Tibial artery (tissue), 4 donors: ENCODE data around the gene ZFAND2A.

ENCODE experiments used
- DNase-seq, 2 donors: peaks; one replicate each; pipeline ENCODE4 v3.0.0-alpha.2; 2019
- H3K27ac ChIP-seq, 2 donors: fragments of 200-600 bp; sonication (generic) in 1 of 2; 1 replicate in 1 of 2; 2 replicates in 1 of 2; pipeline ENCODE4 v1.5.1; 2018 to 2019; ENCODE audit warnings: mild to moderate bottlenecking in 1 of 2
- H3K27me3 ChIP-seq, 2 donors: fragments of 200-600 bp; sonication (generic) in 1 of 2; one replicate each; pipeline versions ENCODE4 v1.5.1 to v1.6.0; 2016 to 2019
- H3K36me3 ChIP-seq, 3 donors: fragments of 200-600 bp; sonication (generic) in 2 of 3; one replicate each; pipeline ENCODE4 v1.5.1; 2016 to 2019; ENCODE audit warnings: mild to moderate bottlenecking in 2 of 3
- H3K4me1 ChIP-seq, 4 donors: fragments of 200-600 bp; sonication (generic) in 2 of 4; 1 replicate in 3 of 4; 2 replicates in 1 of 4; pipeline ENCODE4 v1.5.1; 2016 to 2019
- H3K4me3 ChIP-seq, 2 donors: fragments of 200-600 bp; sonication (generic) in 1 of 2; 1 replicate in 1 of 2; 2 replicates in 1 of 2; pipeline ENCODE4 v1.5.1; 2018 to 2019; ENCODE audit warnings: mild to moderate bottlenecking in 2 of 2
- H3K9me3 ChIP-seq, 3 donors: fragments of 200-600 bp; sonication (generic) in 1 of 3; one replicate each; pipeline ENCODE4 v1.5.1; 2016 to 2019
- intact Hi-C: fragments of 100-400 bp; cut with DNase I; formaldehyde crosslinking; loops from one replicate; pipeline ENCODE4 v1.15.0; 2023; ENCODE audit warnings: low total_unique reads
- TF ChIP-seq, protein P1 (sequence below), 2 experiments: fragments of 200-600 bp in 1 of 2; fragments of 450-650 bp in 1 of 2; IDR thresholded peaks; one replicate each; pipeline ENCODE4 v1.5.1; 2017 to 2019; ENCODE audit warnings: antibody characterized with exemption in 2 of 2, mild to moderate bottlenecking in 1 of 2, moderate library complexity in 1 of 2

The ZFAND2A gene

GRCh38 chr7:1189986-1190772 is 30.2 kb upstream of the ZFAND2A start:
- H3K36me3 ChIP-seq: no peaks in the 10 kb centered on the region
- no peak for DNase-seq
- TF ChIP-seq, protein P1, sequence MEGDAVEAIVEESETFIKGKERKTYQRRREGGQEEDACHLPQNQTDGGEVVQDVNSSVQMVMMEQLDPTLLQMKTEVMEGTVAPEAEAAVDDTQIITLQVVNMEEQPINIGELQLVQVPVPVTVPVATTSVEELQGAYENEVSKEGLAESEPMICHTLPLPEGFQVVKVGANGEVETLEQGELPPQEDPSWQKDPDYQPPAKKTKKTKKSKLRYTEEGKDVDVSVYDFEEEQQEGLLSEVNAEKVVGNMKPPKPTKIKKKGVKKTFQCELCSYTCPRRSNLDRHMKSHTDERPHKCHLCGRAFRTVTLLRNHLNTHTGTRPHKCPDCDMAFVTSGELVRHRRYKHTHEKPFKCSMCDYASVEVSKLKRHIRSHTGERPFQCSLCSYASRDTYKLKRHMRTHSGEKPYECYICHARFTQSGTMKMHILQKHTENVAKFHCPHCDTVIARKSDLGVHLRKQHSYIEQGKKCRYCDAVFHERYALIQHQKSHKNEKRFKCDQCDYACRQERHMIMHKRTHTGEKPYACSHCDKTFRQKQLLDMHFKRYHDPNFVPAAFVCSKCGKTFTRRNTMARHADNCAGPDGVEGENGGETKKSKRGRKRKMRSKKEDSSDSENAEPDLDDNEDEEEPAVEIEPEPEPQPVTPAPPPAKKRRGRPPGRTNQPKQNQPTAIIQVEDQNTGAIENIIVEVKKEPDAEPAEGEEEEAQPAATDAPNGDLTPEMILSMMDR (IDR thresholded peaks at IDR 0.05): no peak
- H3K27ac ChIP-seq: no peak overlapping the region
- no peak overlapping the region for H3K4me3 ChIP-seq
- intact Hi-C loops: loop anchor here (10.0 kb wide), 1 partner anchor 245 kb away; no protein-coding TSS in a partner anchor
- no peaks in the 10 kb centered on the region for H3K9me3 ChIP-seq
- H3K27me3 ChIP-seq: peaks cover 0 to 81% of the 10 kb centered on the region in 2 donors
- H3K4me1 ChIP-seq: no peaks in the 10 kb centered on the region

- no peak overlapping the region for H3K4me3 ChIP-seq
- peaks cover 0 to 79% of the 10 kb centered on the region in 2 donors for H3K27me3 ChIP-seq
These were observed 28.8 kb upstream of the ZFAND2A start for GRCh38 chr7:1188720-1189294.

DNA sequence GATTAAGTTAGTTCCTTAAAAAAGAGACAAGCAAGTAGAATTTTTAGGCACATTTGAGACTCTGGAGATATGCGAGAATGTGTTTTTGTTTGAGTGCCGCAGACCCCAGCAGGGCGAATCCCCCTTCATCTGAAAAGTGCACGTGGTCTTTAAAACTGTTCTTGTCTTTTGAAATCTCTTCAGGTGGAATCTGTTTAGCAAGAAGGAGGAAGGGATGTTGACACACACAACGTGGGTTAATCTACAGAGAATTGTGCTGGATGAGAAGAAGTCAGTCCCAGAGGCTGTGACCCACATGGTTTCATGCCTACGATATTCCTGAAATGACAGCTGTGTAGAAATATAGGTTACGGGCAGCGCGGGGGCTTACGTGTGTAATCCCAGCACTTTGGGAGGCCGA is 27.1 kb upstream of the ZFAND2A start:
- Histone ChIP-seq H3K9me3 (no peaks in the 10 kb centered on the region), H3K4me1 (no peaks in the 10 kb centered on the region), H3K27ac (no peak overlapping the region), H3K36me3 (no peaks in the 10 kb centered on the region), H3K27me3 (peaks cover 0 to 71% of the 10 kb centered on the region in 2 donors), H3K4me3 (no peak overlapping the region)
- TF ChIP-seq, protein P1 (IDR thresholded peaks at IDR 0.05): no peak
- intact Hi-C loops: no loop called here
- DNase-seq: no peak

More at GRCh38 chr7:1188720-1189294, 28.8 kb upstream of the ZFAND2A start:
- H3K27ac ChIP-seq: no peak overlapping the region
- no peak for DNase-seq
- no peaks in the 10 kb centered on the region for H3K9me3 ChIP-seq
- no peaks in the 10 kb centered on the region for H3K4me1 ChIP-seq
- TF ChIP-seq, protein P1 (IDR thresholded peaks at IDR 0.05): no peak
- intact Hi-C loops: no loop called here
- H3K36me3 ChIP-seq: no peaks in the 10 kb centered on the region

DNA sequence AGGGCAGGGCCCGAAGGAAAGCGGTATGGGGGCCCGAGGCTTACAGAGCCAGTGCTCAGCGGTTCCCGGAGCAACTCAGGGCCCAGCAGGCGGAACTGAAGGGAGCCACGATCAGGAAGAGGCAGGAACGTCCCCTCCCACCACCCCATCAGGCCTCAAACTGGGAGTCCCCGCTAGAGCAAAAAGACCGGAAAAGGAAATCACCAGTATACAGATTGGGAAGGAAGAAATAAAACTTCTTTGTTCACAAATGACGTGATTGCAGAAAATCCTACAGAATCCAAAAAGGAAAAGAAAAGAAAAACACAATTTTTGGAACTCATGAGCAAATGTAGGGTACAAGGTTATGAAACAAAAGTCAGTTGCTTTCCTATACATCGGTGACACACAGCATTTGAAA is 21.6 kb upstream of the ZFAND2A start:
- TF ChIP-seq, protein P1 (IDR thresholded peaks at IDR 0.05): no peak
- no peaks in the 10 kb centered on the region for H3K9me3 ChIP-seq
- no peak overlapping the region for H3K27ac ChIP-seq
- peaks cover 0 to 73% of the 10 kb centered on the region in 2 donors for H3K27me3 ChIP-seq
- no peak for DNase-seq
- no peak overlapping the region for H3K4me3 ChIP-seq
- no peaks in the 10 kb centered on the region for H3K36me3 ChIP-seq
- peaks cover 0 to under 1% (median 0%) of the 10 kb centered on the region in 4 donors for H3K4me1 ChIP-seq
- intact Hi-C loops: no loop called here

DNA sequence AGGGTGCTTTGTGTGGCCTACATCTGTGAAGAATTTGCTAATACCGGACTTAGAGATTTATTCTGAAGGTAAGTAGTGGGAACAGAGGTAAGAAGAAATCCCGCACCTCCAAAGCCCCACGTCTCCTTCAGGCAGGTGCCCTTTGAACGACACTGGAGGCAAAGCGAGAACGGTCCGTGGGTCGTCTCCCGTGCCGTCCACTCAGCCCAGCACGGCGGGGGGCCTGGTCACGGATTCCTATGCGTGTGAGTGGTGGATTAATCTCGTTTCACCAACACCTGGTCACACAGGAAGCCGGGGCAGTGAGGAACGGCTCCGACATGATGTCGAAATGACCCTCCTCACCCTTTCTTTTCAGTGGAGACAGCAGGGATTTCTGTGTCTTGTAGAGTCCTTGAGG is 21.0 kb upstream of the ZFAND2A start:
- intact Hi-C loops: no loop called here
- H3K27ac ChIP-seq: no peak overlapping the region
- H3K4me1 ChIP-seq: peaks cover 0 to 6% (median 5%) of the 10 kb centered on the region in 4 donors
- H3K9me3 ChIP-seq: no peaks in the 10 kb centered on the region
- H3K27me3 ChIP-seq: peaks cover 0 to 69% of the 10 kb centered on the region in 2 donors
- H3K36me3 ChIP-seq: no peaks in the 10 kb centered on the region
- H3K4me3 ChIP-seq: no peak overlapping the region
- TF ChIP-seq, protein P1 (IDR thresholded peaks at IDR 0.05): no peak
- DNase-seq: no peak
